B cell (primary cell): Measurements from ENCODE around the gene GHSR. TPM values are rescaled to one million over a fixed set of nuclear protein-coding genes. Genes with fewer than 3 reads are reported as not detected.

ENCODE experiments used
- ATAC-seq: fragments of 200-7000 bp; cut with Tn5 transposase; one replicate; pipeline ENCODE4 v1.10.0; 2021; ENCODE audit warnings: low read depth, mild to moderate bottlenecking, moderate number of reproducible peaks, moderate library complexity
- CTCF ChIA-PET: fragments of 350-600 bp; sonication (Branson Sonifier 250); formaldehyde crosslinking; loops from one replicate; lab custom pipeline; 2021; ENCODE audit warnings: antibody characterized with exemption, inconsistent platforms; lab: Charles Lee
- POLR2A ChIA-PET: fragments of 350-600 bp; sonication (Branson Sonifier 250); formaldehyde crosslinking; loops from one replicate; lab custom pipeline; 2021; ENCODE audit warnings: antibody characterized with exemption; lab: Charles Lee
- DNase-seq: peaks from one replicate; pipeline ENCODE4 v3.0.0; 2013
- H2AFZ ChIP-seq: 2 replicates; pipeline ENCODE4 v1.6.1; 2012; ENCODE audit warnings: mild to moderate bottlenecking, low read depth, low read length; ENCODE audit not compliant: insufficient read depth, poor library complexity, severe bottlenecking
- H3K27ac ChIP-seq, 2 donors: 1 replicate in 1 of 2; 2 replicates in 1 of 2; pipeline ENCODE4 v1.5.1; 2012 to 2013; ENCODE audit warnings: low read length in 2 of 2, mild to moderate bottlenecking in 2 of 2, moderate library complexity in 1 of 2
- H3K27me3 ChIP-seq, 4 experiments: fragments of 200-600 bp in 1 of 4; sonication (generic) in 1 of 4; replicated peaks in 1 of 4; 1 replicate in 2 of 4; 2 replicates in 2 of 4; pipeline versions ENCODE4 v1.6.1 to v1.7.0; 2013 to 2016; ENCODE audit warnings: low read length in 3 of 4, mild to moderate bottlenecking in 2 of 4, mixed read lengths in 1 of 4, moderate library complexity in 1 of 4; ENCODE audit not compliant: insufficient read depth in 4 of 4, control insufficient read depth in 3 of 4; ENCODE audit errors: control extremely low read depth in 1 of 4
- H3K36me3 ChIP-seq, 2 experiments: replicated peaks in 1 of 2; 1 replicate in 1 of 2; 2 replicates in 1 of 2; pipeline versions ENCODE4 v1.6.1 to v1.7.1; 2013; ENCODE audit warnings: low read length in 1 of 2; ENCODE audit not compliant: insufficient read depth in 2 of 2, control insufficient read depth in 1 of 2; ENCODE audit errors: control extremely low read depth in 1 of 2, extremely low read depth in 1 of 2
- H3K4me1 ChIP-seq, 2 donors: fragments of 200-600 bp in 1 of 2; sonication (generic) in 1 of 2; 1 replicate in 1 of 2; 2 replicates in 1 of 2; pipeline versions ENCODE4 v1.5.1 to v1.6.1; 2013 to 2017; ENCODE audit warnings: low read length in 2 of 2; ENCODE audit not compliant: control insufficient read depth in 2 of 2, insufficient read depth in 2 of 2
- H3K4me2 ChIP-seq: replicated peaks from 2 replicates; pipeline ENCODE3; 2012; ENCODE audit warnings: mild to moderate bottlenecking, low read depth, low read length; ENCODE audit not compliant: poor library complexity, severe bottlenecking
- H3K4me3 ChIP-seq, 5 experiments: fragments of 200-600 bp in 1 of 5; sonication (generic) in 1 of 5; 1 replicate in 3 of 5; 2 replicates in 2 of 5; pipeline versions ENCODE4 v1.5.1 to v1.7.0; 2011 to 2016; ENCODE audit warnings: low read length in 4 of 5, mild to moderate bottlenecking in 4 of 5, low read depth in 2 of 5, control low read depth in 1 of 5, moderate library complexity in 1 of 5; ENCODE audit not compliant: insufficient read depth in 1 of 5; ENCODE audit errors: control extremely low read depth in 1 of 5, extremely low read depth in 1 of 5
- H3K79me2 ChIP-seq: fragments of 200-600 bp; sonication (generic); one replicate; pipeline ENCODE4 v1.6.0; 2016; ENCODE audit warnings: low read length; ENCODE audit not compliant: control insufficient read depth, insufficient read depth
- H3K9ac ChIP-seq: fragments of 200-600 bp; sonication (generic); 2 replicates; pipeline ENCODE4 v1.6.1; 2017; ENCODE audit warnings: mild to moderate bottlenecking, low read length, moderate library complexity
- H3K9me3 ChIP-seq, 3 donors: one replicate each; pipeline versions ENCODE4 v1.6.1 to v1.7.1; 2013; ENCODE audit warnings: low read length in 2 of 3; ENCODE audit not compliant: control insufficient read depth in 2 of 3, insufficient read depth in 1 of 3; ENCODE audit errors: control extremely low read depth in 1 of 3
- H4K20me1 ChIP-seq: 2 replicates; pipeline ENCODE4 v1.6.0; 2012; ENCODE audit warnings: mild to moderate bottlenecking, low read length; ENCODE audit not compliant: insufficient read depth, control insufficient read depth, poor library complexity, severe bottlenecking
- H3K27ac Mint-ChIP-seq: one replicate; pipeline ENCODE4 v1.8.0; 2021; ENCODE audit warnings: mixed read lengths
- H3K27me3 Mint-ChIP-seq: one replicate; pipeline ENCODE4 v1.8.0; 2021; ENCODE audit warnings: mixed read lengths
- H3K4me1 Mint-ChIP-seq: one replicate; pipeline ENCODE4 v1.8.0; 2021; ENCODE audit warnings: mixed read lengths
- H3K4me3 Mint-ChIP-seq: one replicate; pipeline ENCODE4 v1.8.0; 2021; ENCODE audit warnings: mixed read lengths
- H3K9me3 Mint-ChIP-seq: one replicate; pipeline ENCODE4 v1.8.0; 2022; ENCODE audit warnings: mixed read lengths; ENCODE audit not compliant: insufficient read depth
- EZH2 ChIP-seq: IDR thresholded peaks from 2 replicates; pipeline ENCODE4 v1.6.1; 2012; ENCODE audit warnings: borderline replicate concordance, low read depth, mild to moderate bottlenecking, moderate library complexity, low read length; ENCODE audit not compliant: insufficient read depth, poor library complexity, severe bottlenecking
- WGBS: methylation state at CpG from one replicate; pipeline ENCODE4 v1.1.5; 2013; ENCODE audit warnings: missing lambda C conversion rate; ENCODE audit not compliant: insufficient coverage; 5-methylcytosine and 5-hydroxymethylcytosine counted together
- intact Hi-C: fragments of 100-400 bp; cut with micrococcal nuclease; formaldehyde crosslinking; loops from one replicate; pipeline ENCODE4 v1.10.0; 2022
- polyA plus RNA-seq: library from polyadenylated mRNA; depleted of rRNA; stranded (reverse); fragments of >200 nt; gene quantifications from 2 replicates; pipeline ENCODE4 v1.2.3, GENCODE V29; 2012
- total RNA-seq, 2 donors: library from RNA; stranded (reverse); fragments of 120-200 nt in 1 of 2; gene quantifications; 1 replicate in 1 of 2; 2 replicates in 1 of 2; pipeline versions ENCODE4 v1.2.3 to v1.2.4, GENCODE V29; 2013 to 2022
- TF ChIP-seq, protein P1 (sequence below): fragments of 200-600 bp; IDR thresholded peaks from one replicate; pipeline ENCODE4 v1.8.0; 2022; ENCODE audit warnings: antibody characterized with exemption, mild to moderate bottlenecking

The GHSR gene
- total and polyA plus RNA-seq, 2 donors (not counting 1 experiment from before 2014, with no cell fraction given) = not detected

DNA sequence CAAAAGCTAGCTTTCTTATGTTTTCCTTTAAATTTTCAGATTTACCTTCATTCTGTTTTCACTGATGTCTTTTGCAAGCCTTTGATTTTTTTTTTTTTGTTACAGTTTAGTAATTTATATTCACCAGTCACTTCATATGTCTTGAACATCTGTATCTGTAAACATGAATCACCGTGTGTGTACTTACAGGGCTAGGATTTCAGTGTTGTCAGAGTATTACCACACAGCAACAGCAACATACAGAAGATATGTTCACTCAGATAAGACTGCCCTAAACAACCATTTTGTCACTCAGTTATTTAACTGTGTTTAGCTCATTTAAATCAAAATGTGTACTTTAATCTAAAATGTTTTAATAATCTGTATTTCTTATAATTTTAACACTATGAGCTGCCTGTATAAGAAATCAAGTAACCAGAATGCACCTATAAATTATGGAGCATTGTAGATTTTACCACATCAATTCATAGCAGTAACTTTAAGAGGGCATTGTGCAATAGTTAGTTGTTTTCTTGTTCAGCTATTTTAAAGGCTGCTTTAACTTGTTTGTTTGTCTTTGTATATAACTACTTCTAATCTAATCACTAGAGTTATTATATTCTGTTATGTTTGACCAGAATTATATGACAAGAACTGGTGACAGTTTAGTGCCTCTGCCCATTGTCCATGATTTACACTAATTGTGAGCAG is 50.4 kb downstream of the GHSR start:
- ChIA-PET CTCF (interaction anchor here (0.5 kb wide), 1 partner anchor 951 kb away, joined by 4 read pairs; no protein-coding TSS in a partner anchor), POLR2A (no interaction called here)
- H3K79me2 ChIP-seq = no peaks in the 10 kb centered on the region
- H3K4me1 ChIP-seq = no peaks in the 10 kb centered on the region
- Mint-ChIP-seq H3K4me1 (no peaks in the 10 kb centered on the region), H3K27ac (no peak overlapping the region), H3K27me3 (peaks cover 4% of the 10 kb centered on the region), H3K9me3 (no peaks in the 10 kb centered on the region), H3K4me3 (no peak overlapping the region)
- no peaks in the 10 kb centered on the region for H4K20me1 ChIP-seq
- H3K9ac ChIP-seq = no peak overlapping the region
- no peak for DNase-seq
- WGBS = no CpG with 5 or more reads among the region's 1 CpG
- no peaks in the 10 kb centered on the region for H3K27me3 ChIP-seq
- intact Hi-C loops = no loop called here
- no peak overlapping the region for H3K4me2 ChIP-seq
- H2AFZ ChIP-seq = no peak overlapping the region
- ATAC-seq = no peak
- no peak overlapping the region for H3K27ac ChIP-seq
- no peaks in the 10 kb centered on the region for H3K36me3 ChIP-seq
- H3K4me3 ChIP-seq = no peak overlapping the region
- TF ChIP-seq EZH2 = no peak
- TF ChIP-seq, protein P1, sequence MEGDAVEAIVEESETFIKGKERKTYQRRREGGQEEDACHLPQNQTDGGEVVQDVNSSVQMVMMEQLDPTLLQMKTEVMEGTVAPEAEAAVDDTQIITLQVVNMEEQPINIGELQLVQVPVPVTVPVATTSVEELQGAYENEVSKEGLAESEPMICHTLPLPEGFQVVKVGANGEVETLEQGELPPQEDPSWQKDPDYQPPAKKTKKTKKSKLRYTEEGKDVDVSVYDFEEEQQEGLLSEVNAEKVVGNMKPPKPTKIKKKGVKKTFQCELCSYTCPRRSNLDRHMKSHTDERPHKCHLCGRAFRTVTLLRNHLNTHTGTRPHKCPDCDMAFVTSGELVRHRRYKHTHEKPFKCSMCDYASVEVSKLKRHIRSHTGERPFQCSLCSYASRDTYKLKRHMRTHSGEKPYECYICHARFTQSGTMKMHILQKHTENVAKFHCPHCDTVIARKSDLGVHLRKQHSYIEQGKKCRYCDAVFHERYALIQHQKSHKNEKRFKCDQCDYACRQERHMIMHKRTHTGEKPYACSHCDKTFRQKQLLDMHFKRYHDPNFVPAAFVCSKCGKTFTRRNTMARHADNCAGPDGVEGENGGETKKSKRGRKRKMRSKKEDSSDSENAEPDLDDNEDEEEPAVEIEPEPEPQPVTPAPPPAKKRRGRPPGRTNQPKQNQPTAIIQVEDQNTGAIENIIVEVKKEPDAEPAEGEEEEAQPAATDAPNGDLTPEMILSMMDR = no peak
- peaks cover 0 to under 1% (median 0%) of the 10 kb centered on the region in 3 donors for H3K9me3 ChIP-seq

DNA sequence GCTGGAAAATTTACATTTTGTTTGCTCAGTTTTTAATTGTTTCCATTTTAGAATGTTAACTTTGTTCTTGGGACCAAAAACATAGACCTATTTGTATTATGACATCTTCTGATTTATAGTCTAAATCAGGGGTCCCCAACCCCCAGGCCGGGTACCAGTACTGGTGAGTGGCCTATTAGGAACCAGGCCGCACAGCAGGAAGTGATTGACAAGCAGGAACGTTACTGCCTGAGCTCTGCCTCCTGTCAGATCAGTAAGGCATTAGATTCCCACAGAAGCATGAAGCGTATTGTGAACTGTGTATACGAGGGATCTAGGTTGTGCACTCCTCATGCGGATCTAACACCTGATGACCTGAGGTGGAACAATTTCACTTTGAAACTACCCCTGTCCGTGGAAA is 51.9 kb downstream of the GHSR start:
- no peak for DNase-seq
- intact Hi-C loops = no loop called here
- H3K9me3 Mint-ChIP-seq = peaks cover 3% of the 10 kb centered on the region

More for the DNA sequence above, 51.9 kb downstream of the GHSR start:
- ATAC-seq = no peak
- H3K9ac ChIP-seq = no peak overlapping the region
- H3K4me3 Mint-ChIP-seq = no peak overlapping the region
- ChIA-PET CTCF (no interaction called here), POLR2A (no interaction called here)
- H3K27me3 Mint-ChIP-seq = no peaks in the 10 kb centered on the region
- H3K4me2 ChIP-seq = no peak overlapping the region
- H3K27ac ChIP-seq = no peak overlapping the region
- H3K27me3 ChIP-seq = no peaks in the 10 kb centered on the region
- H3K79me2 ChIP-seq = no peaks in the 10 kb centered on the region
- no peak overlapping the region for H3K4me3 ChIP-seq
- no peak overlapping the region for H2AFZ ChIP-seq
- H3K4me1 Mint-ChIP-seq = no peaks in the 10 kb centered on the region
- H3K27ac Mint-ChIP-seq = no peak overlapping the region
- H3K4me1 ChIP-seq = no peaks in the 10 kb centered on the region
- no peaks in the 10 kb centered on the region for H3K36me3 ChIP-seq
- H3K9me3 ChIP-seq = peaks cover 0 to 2% (median 0%) of the 10 kb centered on the region in 3 donors
- 93% methylated on average over 5 of the region's 7 CpGs for WGBS
- TF ChIP-seq EZH2 = no peak
- TF ChIP-seq, protein P1 = no peak
- H4K20me1 ChIP-seq = no peaks in the 10 kb centered on the region
